ENCODE data around the gene MAST4. TPM values are rescaled to one million over a fixed set of nuclear protein-coding genes. Genes with fewer than 3 reads are reported as not detected.

Gene MAST4
- total RNA-seq, 2 experiments from 2014 or later: 1.3 to 21.9 TPM

- no peaks in the 10 kb centered on the region for H3K9me2 ChIP-seq (ENCODE audit: insufficient read depth, low read length)
- no TSS peak for BruUV-seq (replicated peaks)
- no peak overlapping the region for H3K4me3 ChIP-seq (ENCODE audit: low read depth, low read length, poor library complexity, severe bottlenecking)
- H3K79me2 ChIP-seq (ENCODE audit: insufficient read depth, low read depth, low read length): peaks cover 94% of the 10 kb centered on the region; the same call in 1 of the 2 replicates
- H3K27ac ChIP-seq (ENCODE audit: low read depth, low read length, poor library complexity, severe bottlenecking): no peak overlapping the region
- intact Hi-C loops (cut with micrococcal nuclease; ENCODE audit: unreplicated experiment): loop anchor here (10.0 kb wide), 1 partner anchor 486 kb away; no protein-coding TSS in a partner anchor
- CTCF ChIA-PET (ENCODE audit: unreplicated experiment): no interaction called here
- H4K20me1 ChIP-seq (ENCODE audit: insufficient read depth, low read length): no peaks in the 10 kb centered on the region
- H3K4me2 ChIP-seq (ENCODE audit: low read length): peak overlapping the region; percentile 67
- TF ChIP-seq CTCF (conservative IDR thresholded peaks at IDR 0.05; ENCODE audit: low read length) (no peak), EZH2phosphoT487 (IDR thresholded peaks at IDR 0.05; ENCODE audit: borderline replicate concordance, low read depth, low read length) (no peak)
- no peak for DNase-seq (ENCODE audit: low spot score)
- H2AFZ ChIP-seq (ENCODE audit: low read length): no peak overlapping the region
- H3K4me1 ChIP-seq (ENCODE audit: insufficient read depth, low read length, poor library complexity, severe bottlenecking): peaks cover 84% of the 10 kb centered on the region
- H3K9me3 ChIP-seq (ENCODE audit: low read length): peaks cover 5% of the 10 kb centered on the region; the same call in 1 of the 2 replicates
- peaks cover 43% of the 10 kb centered on the region for H3K36me3 ChIP-seq (ENCODE audit: insufficient read depth, low read length)
- POLR2A ChIA-PET: interaction anchor here (1.3 to 2.4 kb wide), 2 partner anchors 12 to 16 kb away, joined by 3 to 17 read pairs; no protein-coding TSS in a partner anchor
Measured at GRCh38 chr5:67190410-67190809, 594.2 kb downstream of the MAST4 start.

- Histone ChIP-seq H2AFZ (ENCODE audit: low read length) (no peak overlapping the region), H3K27ac (ENCODE audit: low read depth, low read length, poor library complexity, severe bottlenecking) (no peak overlapping the region), H3K36me3 (ENCODE audit: insufficient read depth, low read length) (peaks cover 39% of the 10 kb centered on the region), H3K9me3 (ENCODE audit: low read length) (peaks cover 5% of the 10 kb centered on the region; the same call in 1 of the 2 replicates), H4K20me1 (ENCODE audit: insufficient read depth, low read length) (no peaks in the 10 kb centered on the region), H3K4me2 (ENCODE audit: low read length) (peak overlapping the region; percentile 67; the same call in 1 of the 2 replicates), H3K4me3 (ENCODE audit: low read depth, low read length, poor library complexity, severe bottlenecking) (no peak overlapping the region), H3K79me2 (ENCODE audit: insufficient read depth, low read depth, low read length) (peaks cover 94% of the 10 kb centered on the region; the same call in 1 of the 2 replicates), H3K4me1 (ENCODE audit: insufficient read depth, low read length, poor library complexity, severe bottlenecking) (peaks cover 88% of the 10 kb centered on the region), H3K9me2 (ENCODE audit: insufficient read depth, low read length) (no peaks in the 10 kb centered on the region)
- no peak for DNase-seq (ENCODE audit: low spot score)
- POLR2A ChIA-PET: interaction anchor here (0.6 to 2.4 kb wide), 5 partner anchors 10 to 1574 kb away, joined by 3 to 17 read pairs (median 3); no protein-coding TSS in a partner anchor
- CTCF ChIA-PET (ENCODE audit: unreplicated experiment): interaction anchor here (1.1 kb wide), 1 partner anchor 15 kb away, joined by 5 read pairs; no protein-coding TSS in a partner anchor
- TF ChIP-seq EZH2phosphoT487 (IDR thresholded peaks at IDR 0.05; ENCODE audit: borderline replicate concordance, low read depth, low read length) (no peak), CTCF (conservative IDR thresholded peaks at IDR 0.05; ENCODE audit: low read length) (no peak)
- BruUV-seq (replicated peaks): no TSS peak
- intact Hi-C loops (cut with micrococcal nuclease; ENCODE audit: unreplicated experiment): loop anchor here (10.0 kb wide), 1 partner anchor 486 kb away; no protein-coding TSS in a partner anchor
Measured at GRCh38 chr5:67190861-67191260, 594.7 kb downstream of the MAST4 start.
